Astrocyte of the spinal cord (primary cell): Measurements from ENCODE around the gene PRKD1.

Experiments used
- DNase-seq: peaks from one replicate; pipeline ENCODE4 v3.0.0; 2011; ENCODE audit warnings: low read depth, low spot score
- H3K4me3 ChIP-seq: 2 replicates; pipeline ENCODE4 v1.5.1; 2011; ENCODE audit warnings: low read depth, mild to moderate bottlenecking, low read length, moderate library complexity
- CTCF ChIP-seq: IDR thresholded peaks from 2 replicates; pipeline ENCODE4 v1.5.1; 2012; ENCODE audit warnings: low read depth, mild to moderate bottlenecking, low read length, inconsistent platforms
- in situ Hi-C: cut with HindIII; loops from 2 replicates; pipeline ENCODE4 v1.10.0; 2017; ENCODE audit warnings: low sequenced_read_pairs

PRKD1 gene

GRCh38 chr14:29908652-29909577 is 18.7 kb downstream of the PRKD1 start:
- in situ Hi-C loops: no loop called here
- TF ChIP-seq CTCF: no peak
- no peak for DNase-seq
- no peak overlapping the region for H3K4me3 ChIP-seq

DNA sequence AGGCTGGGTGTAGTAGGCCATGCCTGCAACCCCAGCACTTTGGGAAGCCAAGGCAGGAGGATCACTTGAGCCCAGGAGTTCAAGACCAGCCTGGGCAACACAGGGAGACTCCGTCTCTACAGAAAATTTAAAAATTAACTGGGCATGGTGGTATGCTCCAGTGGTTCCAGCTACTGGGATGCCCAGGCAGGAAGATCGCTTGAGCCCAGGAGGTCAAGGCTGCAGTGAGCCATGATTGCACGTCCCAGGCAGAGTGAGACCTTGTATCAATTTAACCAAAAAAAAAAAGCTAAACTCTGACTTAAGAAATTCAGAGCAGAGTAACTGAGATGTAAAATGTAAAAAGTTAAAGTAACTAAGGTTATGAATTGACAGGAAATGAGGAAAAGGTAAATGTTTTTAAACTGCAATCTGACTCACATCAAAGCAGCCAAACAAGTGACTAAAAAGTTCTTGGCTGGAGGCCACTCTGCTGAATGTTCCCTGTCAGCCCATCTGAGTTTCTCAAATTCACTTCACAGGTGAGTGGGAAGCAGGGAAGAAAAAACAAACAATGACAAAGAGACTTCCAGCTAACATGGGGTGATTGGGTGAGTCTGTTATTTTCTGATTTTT is 21.3 kb downstream of the PRKD1 start:
- peak; percentile 66 for DNase-seq
- no peak overlapping the region for H3K4me3 ChIP-seq
- TF ChIP-seq CTCF: no peak
- in situ Hi-C loops: no loop called here

DNA sequence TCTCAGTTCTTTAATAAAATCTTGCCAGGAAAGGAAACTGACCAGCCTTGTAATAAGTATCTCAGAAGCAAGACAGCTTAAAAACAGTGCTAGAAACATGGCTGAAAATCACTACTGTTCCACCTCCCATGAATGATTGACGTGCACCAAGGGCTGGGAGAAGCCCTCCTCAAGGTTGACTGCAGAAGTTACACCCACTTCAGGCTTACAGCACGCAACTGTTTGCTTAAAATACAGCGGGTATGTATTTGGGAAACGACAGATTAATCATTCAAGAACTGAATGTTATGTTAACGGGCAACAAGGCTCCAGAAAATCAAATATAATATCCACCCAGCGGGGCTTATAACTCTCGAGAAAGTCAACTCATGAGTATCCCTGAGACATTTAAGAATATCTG is 22.1 kb downstream of the PRKD1 start:
- TF ChIP-seq CTCF: no peak
- in situ Hi-C loops: no loop called here
- DNase-seq: no peak
- no peak overlapping the region for H3K4me3 ChIP-seq

- no peak overlapping the region for H3K4me3 ChIP-seq
- no peak for TF ChIP-seq CTCF
- DNase-seq: peak; percentile 8
- in situ Hi-C loops: no loop called here
Observed at GRCh38 chr14:29900609-29901350, 26.9 kb downstream of the PRKD1 start.

DNA sequence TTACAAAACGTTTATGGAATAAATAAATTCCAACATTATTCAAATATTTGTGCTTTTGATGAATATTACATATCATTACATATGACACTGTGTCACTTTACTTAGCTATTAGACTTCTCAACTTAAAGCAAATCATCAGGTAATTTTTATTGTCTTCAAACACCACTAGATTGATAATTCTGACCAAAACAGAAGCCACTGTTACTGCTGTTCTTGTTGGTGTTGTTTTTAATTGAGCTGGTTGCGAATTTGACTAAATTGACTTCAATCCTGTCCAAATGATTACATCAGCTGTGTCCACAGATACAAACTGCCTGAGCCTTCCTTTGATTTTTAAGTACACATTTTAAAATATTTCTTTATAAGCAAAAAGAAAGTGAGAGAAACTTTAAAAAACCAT is 29.2 kb downstream of the PRKD1 start:
- in situ Hi-C loops: no loop called here
- H3K4me3 ChIP-seq: no peak overlapping the region
- TF ChIP-seq CTCF: no peak
- DNase-seq: no peak

GRCh38 chr14:29897181-29897580 is 30.5 kb downstream of the PRKD1 start:
- TF ChIP-seq CTCF: no peak
- no peak overlapping the region for H3K4me3 ChIP-seq
- no peak for DNase-seq
- in situ Hi-C loops: no loop called here
